ENCODE data around the gene ACOX1. TPM values are rescaled to one million over a fixed set of nuclear protein-coding genes. Genes with fewer than 3 reads are reported as not detected.

ACOX1 gene
- polyA plus RNA-seq, 1 donor (not counting 4 experiments of a cell fraction or from before 2014, with no cell fraction given) = 31.8 TPM

DNA sequence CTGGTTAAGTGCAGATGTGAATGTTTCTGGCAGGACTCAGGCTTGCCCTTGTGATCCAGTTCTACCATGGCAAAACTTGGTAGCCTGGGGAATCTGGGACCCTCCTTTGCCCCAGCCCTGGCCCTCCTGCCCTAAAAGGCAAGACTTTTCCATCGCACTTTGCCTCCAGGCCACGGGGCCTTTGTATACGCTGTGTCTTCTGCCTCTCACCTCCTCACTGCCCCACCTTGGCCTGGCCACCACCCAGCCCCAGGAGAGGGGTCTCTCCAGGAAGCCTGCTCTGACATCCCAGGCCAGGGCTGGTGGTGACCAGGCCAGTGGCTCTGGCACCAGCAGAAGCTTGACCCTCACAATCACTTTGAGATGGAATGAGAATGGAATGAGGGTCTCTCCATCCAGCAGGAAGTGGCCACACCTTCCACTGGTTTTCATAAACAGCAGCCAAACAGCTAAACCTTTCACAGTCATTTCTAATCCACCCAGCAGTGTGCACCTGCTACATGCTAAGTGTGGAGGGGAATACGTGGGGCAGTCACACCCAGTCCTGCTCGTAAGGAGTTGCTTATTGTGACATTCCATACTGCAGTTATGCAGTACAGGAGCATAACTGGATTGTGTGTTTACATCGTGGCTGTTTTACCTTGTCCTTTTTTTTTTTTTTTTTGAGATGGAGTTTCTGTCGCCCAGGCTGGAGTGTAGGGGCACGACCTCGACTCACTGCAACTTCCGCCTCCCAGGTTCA lies 72.7 kb downstream of the ACOX1 start:
- H3K9me1 ChIP-seq (ENCODE audit: control insufficient read depth, extremely low read depth, insufficient read depth, low read length) = peaks cover 2% of the 10 kb centered on the region
- H3K9me3 ChIP-seq (ENCODE audit: control insufficient read depth, low read depth, low read length) = no peaks in the 10 kb centered on the region
- no peak for TF ChIP-seq EZH2 (IDR thresholded peaks at IDR 0.05; ENCODE audit: low read length)
- TF ChIP-seq, protein P1, sequence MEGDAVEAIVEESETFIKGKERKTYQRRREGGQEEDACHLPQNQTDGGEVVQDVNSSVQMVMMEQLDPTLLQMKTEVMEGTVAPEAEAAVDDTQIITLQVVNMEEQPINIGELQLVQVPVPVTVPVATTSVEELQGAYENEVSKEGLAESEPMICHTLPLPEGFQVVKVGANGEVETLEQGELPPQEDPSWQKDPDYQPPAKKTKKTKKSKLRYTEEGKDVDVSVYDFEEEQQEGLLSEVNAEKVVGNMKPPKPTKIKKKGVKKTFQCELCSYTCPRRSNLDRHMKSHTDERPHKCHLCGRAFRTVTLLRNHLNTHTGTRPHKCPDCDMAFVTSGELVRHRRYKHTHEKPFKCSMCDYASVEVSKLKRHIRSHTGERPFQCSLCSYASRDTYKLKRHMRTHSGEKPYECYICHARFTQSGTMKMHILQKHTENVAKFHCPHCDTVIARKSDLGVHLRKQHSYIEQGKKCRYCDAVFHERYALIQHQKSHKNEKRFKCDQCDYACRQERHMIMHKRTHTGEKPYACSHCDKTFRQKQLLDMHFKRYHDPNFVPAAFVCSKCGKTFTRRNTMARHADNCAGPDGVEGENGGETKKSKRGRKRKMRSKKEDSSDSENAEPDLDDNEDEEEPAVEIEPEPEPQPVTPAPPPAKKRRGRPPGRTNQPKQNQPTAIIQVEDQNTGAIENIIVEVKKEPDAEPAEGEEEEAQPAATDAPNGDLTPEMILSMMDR (optimal IDR thresholded peaks at IDR 0.05 in 1 of 3, IDR thresholded peaks at IDR 0.05 in 1 of 3, conservative IDR thresholded peaks at IDR 0.05 in 1 of 3; ENCODE audit: extremely low read depth in 1 of 3, insufficient read depth in 2 of 3, low read length in 3 of 3) = no peak
- FAIRE-seq (no peak), DNase-seq (ENCODE audit: low read depth, low spot score) (no peak)
- H3K4me3 ChIP-seq (ENCODE audit: control insufficient read depth in 2 of 3, extremely low read depth in 1 of 3, insufficient read depth in 2 of 3, low read depth in 1 of 3, low read length in 3 of 3) = no peak overlapping the region
- no peak overlapping the region for H3K27ac ChIP-seq (ENCODE audit: control insufficient read depth, insufficient read depth, low read length)
- no peaks in the 10 kb centered on the region for H4K20me1 ChIP-seq (ENCODE audit: control insufficient read depth, extremely low read depth, insufficient read depth, low read length)
- H3K4me1 ChIP-seq (ENCODE audit: control insufficient read depth, extremely low read depth, insufficient read depth, low read length) = peaks cover 32% of the 10 kb centered on the region
- no peaks in the 10 kb centered on the region for H3K27me3 ChIP-seq (ENCODE audit: control insufficient read depth, extremely low read depth, insufficient read depth, low read length)
- no peak overlapping the region for H2AFZ ChIP-seq (ENCODE audit: control insufficient read depth, low read length)
- H3K79me2 ChIP-seq (ENCODE audit: control insufficient read depth, insufficient read depth, low read length) = peaks cover 8% of the 10 kb centered on the region
- H3K36me3 ChIP-seq (ENCODE audit: control insufficient read depth in 2 of 2, extremely low read depth in 1 of 2, insufficient read depth in 2 of 2, low read length in 2 of 2) = peaks cover 0 to 3% of the 10 kb centered on the region in 2 experiments
- dilution Hi-C loops (cut with MboI; ENCODE audit: extremely low pct_ligation_motif_present, low sequenced_read_pairs) = no loop called here
- no peak overlapping the region for H3K9ac ChIP-seq (ENCODE audit: control insufficient read depth, extremely low read depth, insufficient read depth, low read length)
- no peak overlapping the region for H3K4me2 ChIP-seq (ENCODE audit: control insufficient read depth, extremely low read depth, insufficient read depth, low read depth, low read length)

DNA sequence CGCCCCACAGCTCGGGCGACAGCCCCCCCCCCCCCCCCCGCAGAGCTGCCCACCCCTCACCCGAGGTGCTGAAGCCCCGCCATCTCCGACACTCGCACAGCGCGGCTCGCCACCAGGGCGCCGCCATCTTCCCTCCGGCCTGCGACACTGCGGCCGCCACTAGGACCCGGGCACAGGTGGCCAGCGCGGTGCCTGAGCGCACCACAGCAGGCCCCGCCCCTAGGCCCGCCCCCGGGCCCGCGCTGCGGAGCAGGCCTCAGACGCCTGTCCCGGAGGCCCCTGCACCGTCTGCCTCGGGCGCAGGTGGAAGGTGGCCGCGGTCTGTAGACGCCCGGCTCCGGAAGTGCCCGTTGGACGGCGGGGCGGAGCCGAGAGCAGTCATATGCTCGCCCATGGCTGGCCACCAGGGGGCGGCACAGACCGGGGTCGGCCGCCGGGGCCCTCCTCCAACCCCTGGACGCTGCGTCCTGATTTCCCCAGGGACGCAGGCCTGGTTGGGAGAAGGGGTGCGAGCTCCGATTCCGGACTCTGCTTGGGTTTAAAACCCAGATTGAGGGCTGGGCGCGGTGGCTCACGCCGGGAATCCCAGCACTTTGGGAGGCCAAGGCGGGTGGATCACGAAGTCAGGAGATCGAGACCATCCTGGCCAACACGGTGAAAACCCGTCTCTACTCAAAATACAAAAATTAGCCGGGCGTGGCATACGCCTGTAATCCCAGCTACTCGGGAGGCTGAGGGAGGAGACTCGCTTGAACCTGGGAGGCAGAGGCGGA lies 74.0 kb downstream of the ACOX1 start, which contains the start of gene MRPL38:
MRPL38 (minus strand) TSS at position 136 of the 773 bp plus-strand sequence; CDS start at position 127, 9 bp downstream.
- H3K79me2 ChIP-seq (ENCODE audit: control insufficient read depth, insufficient read depth, low read length) = peaks cover 8% of the 10 kb centered on the region
- FAIRE-seq = no peak
- H3K9ac ChIP-seq (ENCODE audit: control insufficient read depth, extremely low read depth, insufficient read depth, low read length) = peak within 1 kb of the TSS; percentile 81
- peaks cover 6 to 11% of the 10 kb centered on the region in 2 experiments for H3K36me3 ChIP-seq (ENCODE audit: control insufficient read depth in 2 of 2, extremely low read depth in 1 of 2, insufficient read depth in 2 of 2, low read length in 2 of 2)
- peak within 1 kb of the TSS; percentile 77 for H2AFZ ChIP-seq (ENCODE audit: control insufficient read depth, low read length)
- no peaks in the 10 kb centered on the region for H4K20me1 ChIP-seq (ENCODE audit: control insufficient read depth, extremely low read depth, insufficient read depth, low read length)
- H3K9me1 ChIP-seq (ENCODE audit: control insufficient read depth, extremely low read depth, insufficient read depth, low read length) = no peaks in the 10 kb centered on the region
- H3K27me3 ChIP-seq (ENCODE audit: control insufficient read depth, extremely low read depth, insufficient read depth, low read length) = no peaks in the 10 kb centered on the region
- no peaks in the 10 kb centered on the region for H3K9me3 ChIP-seq (ENCODE audit: control insufficient read depth, low read depth, low read length)
- H3K4me3 ChIP-seq (ENCODE audit: control insufficient read depth in 2 of 3, extremely low read depth in 1 of 3, insufficient read depth in 2 of 3, low read depth in 1 of 3, low read length in 3 of 3) = peak within 1 kb of the TSS; percentile 82 to 85 (median 82)
- peaks cover 20% of the 10 kb centered on the region for H3K4me1 ChIP-seq (ENCODE audit: control insufficient read depth, extremely low read depth, insufficient read depth, low read length)
- DNase-seq (ENCODE audit: low read depth, low spot score) = no peak
- TF ChIP-seq EZH2 (IDR thresholded peaks at IDR 0.05; ENCODE audit: low read length) = no peak
- TF ChIP-seq, protein P1 (optimal IDR thresholded peaks at IDR 0.05 in 1 of 3, IDR thresholded peaks at IDR 0.05 in 1 of 3, conservative IDR thresholded peaks at IDR 0.05 in 1 of 3; ENCODE audit: extremely low read depth in 1 of 3, insufficient read depth in 2 of 3, low read length in 3 of 3) = peak; percentile 72 to 94 (median 93)
- dilution Hi-C loops (cut with MboI; ENCODE audit: extremely low pct_ligation_motif_present, low sequenced_read_pairs) = no loop called here
- H3K4me2 ChIP-seq (ENCODE audit: control insufficient read depth, extremely low read depth, insufficient read depth, low read depth, low read length) = peak within 1 kb of the TSS; percentile 96
- H3K27ac ChIP-seq (ENCODE audit: control insufficient read depth, insufficient read depth, low read length) = peak within 1 kb of the TSS; percentile 58
